PC-3 (cell line): ENCODE results near the gene NOSIP. TPM values are rescaled to one million over a fixed set of nuclear protein-coding genes. Genes with fewer than 3 reads are reported as not detected.
A peak's percentile ranks its signal among the peaks of the same experiment; 100 is the strongest.

Experiments
- ATAC-seq: fragments of 200-7000 bp; cut with Tn5 transposase; 2 replicates; pipeline ENCODE4 v1.9.1; 2020; ENCODE audit warnings: mild to moderate bottlenecking, moderate library complexity
- BruUV-seq: library from RNA; stranded (reverse); fragments of 400-500 nt; replicated peaks from 2 replicates; lab custom pipeline; 2021; lab: Mats Ljungman, UMichigan
- CTCF ChIA-PET: fragments of 300-600 bp; sonication (Branson Sonifier 250); formaldehyde crosslinking; loops from one replicate; lab custom pipeline; 2022; ENCODE audit warnings: antibody characterized with exemption; lab: Charles Lee
- POLR2A ChIA-PET: fragments of 300-600 bp; sonication (Branson Sonifier 250); formaldehyde crosslinking; loops from one replicate; lab custom pipeline; 2022; ENCODE audit warnings: antibody characterized with exemption; ENCODE audit not compliant: unreplicated experiment; lab: Charles Lee
- DNase-seq: peaks from one replicate; pipeline ENCODE4 v3.0.0-alpha.2; 2015
- H2AFZ ChIP-seq: fragments of 300-600 bp; sonication (generic); 2 replicates; pipeline ENCODE4 v1.6.0; 2016; ENCODE audit warnings: antibody characterized with exemption, low read length
- H3F3A ChIP-seq: fragments of 300-600 bp; sonication (generic); one replicate; pipeline ENCODE4 v1.6.0; 2017; ENCODE audit warnings: antibody characterized with exemption, low read length, control low read depth, mild to moderate bottlenecking; ENCODE audit not compliant: unreplicated experiment
- H3K27ac ChIP-seq: fragments of 300-600 bp; sonication (generic); 2 replicates; pipeline ENCODE4 v1.5.1; 2016; ENCODE audit warnings: mild to moderate bottlenecking, low read length
- H3K27me3 ChIP-seq: fragments of 300-600 bp; sonication (generic); 2 replicates; pipeline ENCODE4 v1.6.1; 2016; ENCODE audit warnings: low read length, mixed read lengths
- H3K36me3 ChIP-seq: fragments of 300-600 bp; sonication (generic); 2 replicates; pipeline ENCODE4 v1.6.1; 2016; ENCODE audit warnings: low read depth, mixed run types, low read length, mixed read lengths
- H3K4me1 ChIP-seq: fragments of 300-600 bp; sonication (generic); 2 replicates; pipeline ENCODE4 v1.5.1; 2016; ENCODE audit warnings: low read length; ENCODE audit not compliant: insufficient read depth
- H3K4me2 ChIP-seq: fragments of 300-600 bp; sonication (generic); 2 replicates; pipeline ENCODE4 v1.6.0; 2016; ENCODE audit warnings: low read length
- H3K4me3 ChIP-seq: fragments of 300-600 bp; sonication (generic); 2 replicates; pipeline ENCODE4 v1.5.1; 2016; ENCODE audit warnings: mild to moderate bottlenecking, low read length, mixed read lengths
- H3K79me2 ChIP-seq: fragments of 300-600 bp; sonication (generic); 2 replicates; pipeline ENCODE4 v1.6.1; 2017; ENCODE audit warnings: low read length, mixed read lengths
- H3K9ac ChIP-seq: fragments of 300-600 bp; sonication (generic); 2 replicates; pipeline ENCODE4 v1.6.0; 2016; ENCODE audit warnings: mild to moderate bottlenecking, low read length
- H3K9me2 ChIP-seq: fragments of 300-600 bp; sonication (generic); replicated peaks from 2 replicates; pipeline ENCODE4 v1.6.1; 2016; ENCODE audit warnings: mixed run types, low read length, mixed read lengths
- H3K9me3 ChIP-seq: fragments of 300-600 bp; sonication (generic); 2 replicates; pipeline ENCODE4 v1.6.1; 2016; ENCODE audit warnings: low read length, mixed read lengths
- H4K20me1 ChIP-seq: fragments of 300-600 bp; sonication (generic); 2 replicates; pipeline ENCODE4 v1.6.1; 2016; ENCODE audit warnings: low read length, mixed read lengths
- CTCF ChIP-seq: fragments of 300-600 bp; sonication (generic); conservative IDR thresholded peaks from 2 replicates; pipeline ENCODE4 v1.5.1; 2017; ENCODE audit warnings: antibody characterized with exemption, low read depth, mild to moderate bottlenecking, low read length
- EZH2 ChIP-seq: fragments of 300-600 bp; sonication (generic); IDR thresholded peaks from one replicate; pipeline ENCODE4 v1.6.1; 2017; ENCODE audit warnings: antibody characterized with exemption, mild to moderate bottlenecking, low read length; ENCODE audit not compliant: unreplicated experiment
- EZH2phosphoT487 ChIP-seq: fragments of 300-600 bp; sonication (generic); IDR thresholded peaks from 2 replicates; pipeline ENCODE4 v1.6.1; 2018; ENCODE audit warnings: mild to moderate bottlenecking, antibody characterized with exemption, low read length, borderline replicate concordance
- intact Hi-C: fragments of 100-400 bp; cut with micrococcal nuclease; formaldehyde crosslinking; loops from 2 replicates; pipeline ENCODE4 v1.9.0; 2023
- total RNA-seq: library from RNA; depleted of rRNA; stranded (reverse); fragments of >200 nt; gene quantifications from 2 replicates; pipeline ENCODE4 v1.2.3, GENCODE V29; 2014

The NOSIP gene
- total RNA-seq, 1 experiment from 2014 or later, result 195 TPM

- Histone ChIP-seq H4K20me1 (no peaks in the 10 kb centered on the region), H2AFZ (no peak overlapping the region), H3K79me2 (no peaks in the 10 kb centered on the region), H3K36me3 (peaks cover 37% of the 10 kb centered on the region), H3K4me1 (peaks cover 15% of the 10 kb centered on the region), H3K27ac (peak overlapping the region; percentile 55), H3K4me3 (no peak overlapping the region), H3K27me3 (no peaks in the 10 kb centered on the region), H3K9me3 (no peaks in the 10 kb centered on the region), H3K4me2 (no peak overlapping the region), H3K9ac (no peak overlapping the region), H3F3A (no peaks in the 10 kb centered on the region), H3K9me2 (no peaks in the 10 kb centered on the region)
- ChIA-PET POLR2A (no interaction called here), CTCF (no interaction called here)
- TF ChIP-seq EZH2 (no peak), CTCF (no peak), EZH2phosphoT487 (no peak)
- intact Hi-C loops, result loop anchor here (1.0 kb wide), 1 partner anchor 27 kb away; no protein-coding TSS in a partner anchor
- ATAC-seq (no peak), DNase-seq (no peak)
- BruUV-seq, result no TSS peak
Observed at GRCh38 chr19:49554701-49555181, 25.6 kb downstream of the NOSIP start.

- H4K20me1 ChIP-seq, result no peaks in the 10 kb centered on the region
- H3K4me2 ChIP-seq, result peak overlapping the region; percentile 7; the same call in 1 of the 2 replicates
- TF ChIP-seq EZH2phosphoT487 (no peak), EZH2 (no peak), CTCF (no peak)
- ATAC-seq (peak; percentile 98), DNase-seq (peak; percentile 90)
- CTCF ChIA-PET, result no interaction called here
- peaks cover 15% of the 10 kb centered on the region for H3K4me1 ChIP-seq
- H2AFZ ChIP-seq, result peak overlapping the region; percentile 37
- H3K27me3 ChIP-seq, result no peaks in the 10 kb centered on the region
- no TSS peak for BruUV-seq
- H3K9me2 ChIP-seq, result no peaks in the 10 kb centered on the region
- H3K79me2 ChIP-seq, result no peaks in the 10 kb centered on the region
- peaks cover 29% of the 10 kb centered on the region; the same call in 1 of the 2 replicates for H3K36me3 ChIP-seq
- H3K27ac ChIP-seq, result peak overlapping the region; percentile 55
- no peaks in the 10 kb centered on the region for H3K9me3 ChIP-seq
- peak overlapping the region; percentile 3; the same call in 1 of the 2 replicates for H3K9ac ChIP-seq
- H3F3A ChIP-seq, result no peaks in the 10 kb centered on the region
- POLR2A ChIA-PET, result no interaction called here
- no peak overlapping the region for H3K4me3 ChIP-seq
- intact Hi-C loops, result loop anchor here (1.0 kb wide), 1 partner anchor 26 kb away; no protein-coding TSS in a partner anchor
Observed at GRCh38 chr19:49553451-49554271, 26.7 kb downstream of the NOSIP start.

- Histone ChIP-seq H3K27me3 (no peaks in the 10 kb centered on the region), H3K9me3 (no peaks in the 10 kb centered on the region), H3K9ac (no peak overlapping the region), H3K9me2 (no peaks in the 10 kb centered on the region), H3K27ac (no peak overlapping the region), H3K36me3 (peaks cover 25% of the 10 kb centered on the region; the same call in 1 of the 2 replicates), H4K20me1 (no peaks in the 10 kb centered on the region), H3K4me2 (no peak overlapping the region), H3F3A (no peaks in the 10 kb centered on the region), H3K79me2 (no peaks in the 10 kb centered on the region), H2AFZ (no peak overlapping the region), H3K4me1 (peaks cover 15% of the 10 kb centered on the region), H3K4me3 (no peak overlapping the region)
- CTCF ChIA-PET, result no interaction called here
- ATAC-seq (no peak), DNase-seq (no peak)
- intact Hi-C loops, result no loop called here
- POLR2A ChIA-PET, result no interaction called here
- TF ChIP-seq EZH2 (no peak), EZH2phosphoT487 (no peak), CTCF (no peak)
- BruUV-seq, result no TSS peak
Observed at GRCh38 chr19:49552749-49553148, 27.6 kb downstream of the NOSIP start.
